ENCODE data around the gene PPL.
"Not testable (repeated sequence)": the region's sequence is repeated elsewhere in the genome, so short reads cannot be mapped to it uniquely, and the experiment has no call there.

Gene PPL

DNA sequence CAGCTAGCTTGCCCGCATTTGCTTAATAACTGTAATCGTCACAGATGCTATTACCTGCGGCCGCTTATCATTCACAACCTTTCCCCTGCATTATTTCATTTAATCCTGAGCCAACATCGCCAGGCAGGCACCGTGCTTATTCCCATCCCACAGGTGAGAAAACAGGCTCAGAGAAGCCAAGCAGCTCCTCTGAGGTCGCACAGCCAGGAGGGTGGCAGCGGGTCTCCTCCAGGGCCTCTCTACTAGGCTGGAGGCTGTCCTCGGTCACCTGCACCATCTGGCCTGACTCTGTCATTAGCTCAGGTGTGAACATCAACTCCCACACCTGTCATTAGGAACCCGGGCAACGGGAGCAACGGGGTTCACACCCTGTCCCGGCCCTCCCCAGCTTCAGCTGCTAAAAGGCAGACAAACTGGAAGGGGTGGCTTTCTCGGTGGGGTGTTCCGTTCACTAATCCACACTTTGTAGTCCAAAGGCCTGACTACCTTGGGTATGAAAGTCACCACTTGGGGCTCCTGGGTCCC lies 3.0 kb downstream of the PPL start:
- DNase-seq = no peak

DNA sequence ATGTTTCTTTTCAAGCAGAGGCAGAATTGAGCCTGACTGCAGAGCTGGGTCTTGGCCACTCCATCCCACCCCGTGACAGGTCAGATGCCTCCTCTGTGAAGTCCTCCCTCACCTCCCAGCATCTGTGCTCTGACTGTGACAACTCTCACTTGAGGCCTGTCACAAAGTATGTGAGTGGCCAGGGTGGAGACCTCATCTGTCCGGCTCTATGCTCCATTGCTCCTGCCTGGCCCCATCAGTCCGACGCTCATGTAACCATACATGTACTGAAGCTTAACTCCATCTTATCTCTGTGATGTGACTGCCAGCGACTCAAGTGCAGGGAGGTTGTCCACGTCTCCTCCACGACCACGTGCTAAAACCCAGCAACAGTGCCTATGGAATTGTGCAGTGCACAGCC lies 3.5 kb downstream of the PPL start:
- DNase-seq = no peak

DNA sequence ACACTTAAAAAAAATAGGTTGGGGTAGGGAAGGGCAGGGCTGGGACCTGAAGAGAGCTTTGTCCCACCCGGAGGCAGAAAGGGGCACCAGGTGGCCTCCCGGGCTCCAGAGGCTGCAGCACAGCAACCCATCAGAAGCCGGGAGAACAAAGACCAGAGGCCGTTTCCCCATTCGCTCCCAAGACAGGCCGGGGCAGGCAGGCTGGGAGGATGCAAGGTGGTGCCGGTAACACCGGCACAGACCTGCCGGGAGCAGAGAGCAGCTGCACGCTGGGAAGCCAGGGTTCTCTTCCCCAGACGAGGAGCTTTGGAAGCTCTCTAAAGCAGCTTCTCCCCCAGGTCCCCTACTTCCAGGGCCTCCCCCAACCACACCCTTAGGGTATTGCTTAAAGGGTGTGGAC lies 5.6 kb downstream of the PPL start:
- no peak for DNase-seq

DNA sequence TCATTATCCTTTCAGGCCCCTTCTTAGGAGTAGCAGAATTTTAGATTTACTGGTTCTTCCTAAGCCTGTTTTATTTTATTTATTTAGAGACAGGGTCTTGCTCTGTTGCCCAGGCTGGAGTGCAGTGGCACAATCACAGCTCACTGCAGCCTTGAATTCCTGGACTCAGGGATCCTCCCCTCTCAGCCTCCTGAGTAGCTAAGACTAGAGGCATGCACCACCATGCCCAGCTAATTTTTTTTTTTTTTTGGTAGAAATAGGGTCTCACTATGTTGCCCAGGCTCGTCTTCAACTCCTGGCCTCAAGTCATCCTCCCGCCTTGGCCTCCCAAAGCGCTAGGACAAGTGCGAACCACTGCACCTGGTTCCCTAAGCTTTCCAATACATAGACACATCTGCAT lies 7.3 kb downstream of the PPL start:
- not testable (repeated sequence) for DNase-seq

DNA sequence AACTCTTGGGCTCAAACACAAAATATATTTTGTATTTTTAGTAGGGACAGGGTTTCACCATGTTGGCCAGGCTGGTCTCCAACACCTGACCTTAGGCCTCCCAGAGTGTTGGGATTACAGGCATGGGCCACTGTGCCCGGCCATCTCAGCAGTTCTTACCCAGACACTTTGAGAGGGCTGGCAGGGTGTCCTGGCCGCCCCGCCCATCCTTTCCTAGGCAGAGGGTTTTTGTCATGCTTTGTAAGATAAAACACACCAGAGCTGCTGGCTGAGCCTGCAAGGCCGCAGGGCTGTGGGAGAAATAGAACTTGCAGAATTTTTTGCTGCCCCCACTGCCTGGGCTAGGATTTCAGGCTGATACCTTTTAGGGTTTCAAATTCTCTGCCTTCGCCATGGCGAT lies 8.7 kb downstream of the PPL start:
- no peak for DNase-seq

DNA sequence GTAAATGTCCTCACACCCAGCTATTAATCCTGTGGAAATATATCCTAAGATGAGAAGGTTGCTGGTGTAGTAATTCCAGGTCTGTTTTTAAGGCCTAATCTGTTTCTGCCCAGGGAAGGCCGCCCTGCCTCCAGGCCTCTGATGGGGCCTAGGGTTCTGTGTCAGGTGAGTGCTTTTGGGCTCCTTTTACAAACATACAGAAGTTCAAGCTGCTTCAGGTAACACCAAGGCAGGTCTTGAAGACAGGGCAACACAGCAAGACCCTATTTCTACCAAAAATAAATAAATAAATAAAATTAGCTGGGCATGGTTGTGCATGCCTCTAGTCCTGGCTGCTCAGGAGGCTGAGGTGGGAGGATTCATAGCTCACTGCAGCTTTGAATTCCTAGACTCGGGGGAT lies 9.3 kb downstream of the PPL start:
- DNase-seq = no peak

DNA sequence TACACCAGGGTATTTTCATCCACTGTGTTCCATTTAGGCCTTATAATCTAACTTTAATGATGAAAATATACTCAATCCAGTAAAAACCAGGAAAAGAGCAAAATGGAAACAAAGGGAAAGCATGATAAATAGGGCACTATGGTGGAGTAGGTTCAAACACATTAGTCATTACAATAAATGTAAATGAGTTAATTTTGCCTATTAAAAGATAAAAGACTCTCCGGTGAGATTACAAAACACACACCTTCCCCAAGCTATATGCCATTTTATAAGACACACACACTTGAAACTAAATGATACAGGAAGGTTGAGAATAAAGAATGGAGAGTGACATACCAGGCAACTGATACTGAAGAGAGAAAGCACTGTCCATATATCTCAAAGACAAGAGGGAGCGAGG lies 10.0 kb downstream of the PPL start:
- no peak for DNase-seq

DNA sequence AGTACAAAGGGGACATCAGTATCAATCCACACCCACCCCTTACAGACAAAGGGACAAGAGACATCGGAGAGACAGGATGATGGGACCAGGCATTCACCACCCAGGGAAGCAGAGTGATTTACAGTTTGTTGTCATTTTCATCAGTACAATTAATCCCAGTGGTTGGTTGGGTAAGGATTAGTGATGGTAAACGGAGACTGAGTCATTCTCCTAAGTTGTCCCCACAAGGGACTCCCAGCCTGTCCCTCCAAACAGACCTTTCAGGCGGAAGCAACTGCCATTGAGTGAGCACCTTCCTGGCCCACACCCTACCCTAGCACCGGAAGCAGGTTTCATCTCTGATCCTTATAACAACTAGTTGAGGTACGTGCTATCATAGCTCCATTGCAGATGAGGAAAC lies 11.2 kb downstream of the PPL start:
- DNase-seq = no peak

DNA sequence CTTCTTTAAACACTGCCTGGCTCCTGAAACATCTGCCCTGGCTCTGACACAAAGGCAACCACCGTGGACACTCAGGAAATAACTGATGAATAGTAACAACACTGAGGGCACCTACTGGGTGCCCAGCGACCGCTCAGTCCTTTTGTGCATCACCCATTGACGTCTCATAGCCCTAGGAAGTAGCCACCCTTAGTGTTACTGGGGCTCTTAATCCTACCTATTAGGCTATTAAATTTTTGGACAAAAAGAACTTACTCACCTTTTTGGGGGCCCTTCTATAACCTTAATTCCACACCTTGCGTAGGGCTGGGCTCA lies 11.7 kb downstream of the PPL start:
- no peak for DNase-seq

DNA sequence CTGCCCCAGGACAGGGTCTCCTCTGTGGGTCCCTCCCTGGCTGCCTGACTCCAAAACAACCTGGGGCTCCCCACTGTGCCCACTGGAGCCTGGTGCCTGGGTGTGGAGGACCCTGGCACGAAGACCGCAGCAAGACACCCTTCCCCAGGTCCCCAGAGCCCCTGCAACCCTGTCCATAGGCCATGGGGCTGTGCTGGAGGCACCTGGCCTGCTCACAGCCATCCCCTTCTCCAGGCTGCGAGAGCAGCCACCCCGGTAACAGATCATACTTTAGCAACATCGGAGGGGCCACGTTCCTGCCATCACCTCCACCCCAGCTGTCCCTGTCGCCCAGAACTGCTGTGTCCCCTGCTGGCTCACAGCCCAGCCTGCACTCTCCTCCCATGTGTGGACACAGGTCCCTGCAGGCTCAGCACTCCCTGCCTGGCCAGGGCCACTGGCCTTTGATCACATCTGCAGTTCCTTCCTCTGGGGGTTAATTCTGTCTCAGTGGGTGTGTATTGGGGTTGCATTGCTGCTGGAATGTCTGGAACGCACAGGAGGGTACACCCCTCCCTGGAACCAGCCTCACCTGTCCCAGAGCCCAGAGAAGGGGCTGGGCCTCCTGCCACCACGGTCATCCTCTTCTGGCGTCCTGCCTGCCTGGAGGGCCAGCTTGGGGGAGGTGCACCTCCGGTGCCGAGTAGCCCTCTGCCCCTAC lies 12.2 kb downstream of the PPL start:
- DNase-seq = no peak

DNA sequence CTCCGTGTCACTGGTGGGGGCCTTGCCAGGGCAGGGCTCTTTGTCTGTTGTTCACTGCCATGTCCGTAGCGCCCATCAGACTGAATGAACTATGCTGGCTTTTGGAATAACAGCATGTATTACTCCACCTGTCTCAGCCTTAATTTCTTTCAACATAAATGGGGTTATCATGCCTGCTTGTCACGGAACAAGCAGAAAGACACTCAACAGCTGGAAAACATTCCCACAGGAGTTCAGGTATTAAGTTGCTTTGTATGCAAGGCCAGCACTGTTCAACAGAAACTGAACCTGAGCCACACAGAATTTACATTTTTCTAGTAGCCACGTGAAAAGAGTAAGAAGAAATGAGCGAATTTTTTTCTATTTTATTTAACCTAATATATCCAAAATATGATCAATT lies 13.1 kb downstream of the PPL start:
- no peak for DNase-seq

DNA sequence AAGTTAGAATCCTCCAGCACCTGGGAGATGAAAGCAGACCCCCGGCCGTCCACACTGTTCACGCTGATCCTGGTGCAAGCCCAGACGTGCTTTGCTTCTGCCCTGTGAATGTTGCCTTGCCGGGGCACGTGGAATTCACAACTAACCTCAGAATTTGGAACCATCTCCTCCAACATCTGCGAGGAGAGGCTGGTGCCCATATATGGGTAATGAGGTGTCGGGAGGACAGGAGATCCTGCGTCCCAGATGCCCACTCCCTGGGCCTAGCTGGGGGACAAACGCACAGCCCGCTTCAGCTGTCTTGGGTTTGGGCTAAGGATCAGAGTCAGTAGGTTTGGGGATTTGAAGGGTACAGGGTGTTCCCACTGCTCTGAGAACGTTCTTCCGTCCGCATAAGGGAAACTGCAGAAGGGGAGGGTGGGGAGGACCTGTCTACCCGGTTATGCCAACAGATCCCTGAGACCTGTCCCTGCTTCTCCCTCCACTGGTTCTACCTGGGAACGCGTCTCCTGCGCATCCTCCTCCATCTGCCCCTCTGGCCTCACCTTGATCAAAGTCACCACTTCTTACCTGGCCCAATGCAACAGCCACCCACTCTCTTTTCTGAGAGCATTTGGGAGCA lies 14.1 kb downstream of the PPL start:
- no peak for DNase-seq

DNA sequence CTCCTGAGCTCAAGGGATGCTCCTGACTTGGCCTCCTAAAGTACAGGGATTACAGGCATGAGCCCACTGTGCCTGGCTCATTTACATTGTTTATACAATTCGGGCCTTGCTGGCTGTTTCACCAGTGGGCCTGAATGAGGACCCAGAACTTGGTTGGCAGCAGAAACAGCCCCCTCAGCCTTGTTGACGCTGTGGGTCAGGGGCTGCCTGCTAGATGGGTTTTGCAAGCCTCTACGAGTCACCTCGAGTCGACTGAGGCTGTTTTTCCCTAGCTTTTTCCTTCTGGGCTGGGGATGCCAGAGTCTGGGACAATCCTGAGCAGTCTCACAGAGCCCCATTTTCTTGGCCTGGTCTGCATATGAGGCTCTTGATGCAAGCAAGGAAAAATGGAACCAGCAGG lies 16.1 kb downstream of the PPL start:
- DNase-seq = no peak

DNA sequence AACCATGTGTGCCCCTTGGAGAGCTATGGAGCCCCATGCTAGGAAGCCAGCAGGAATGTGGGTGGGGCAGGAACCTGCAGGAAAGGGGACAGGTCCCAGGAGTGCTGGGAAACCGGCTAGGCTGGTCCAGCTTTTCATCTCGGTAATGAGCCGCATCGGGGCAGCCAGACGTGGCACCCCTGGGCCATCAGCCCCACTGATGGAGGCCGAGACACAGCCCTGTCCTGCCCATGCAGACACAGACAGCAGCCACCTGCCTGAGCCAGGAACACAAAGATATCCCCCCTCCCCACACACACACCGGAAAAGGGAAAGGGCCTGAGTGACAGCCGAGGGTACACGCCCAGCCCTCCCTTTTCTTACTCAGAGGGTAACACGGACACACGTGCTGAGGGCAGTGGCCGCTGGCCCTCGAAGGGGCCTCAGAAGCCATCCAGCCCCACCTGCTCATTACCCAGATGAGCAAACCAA lies 18.1 kb downstream of the PPL start:
- DNase-seq = no peak

DNA sequence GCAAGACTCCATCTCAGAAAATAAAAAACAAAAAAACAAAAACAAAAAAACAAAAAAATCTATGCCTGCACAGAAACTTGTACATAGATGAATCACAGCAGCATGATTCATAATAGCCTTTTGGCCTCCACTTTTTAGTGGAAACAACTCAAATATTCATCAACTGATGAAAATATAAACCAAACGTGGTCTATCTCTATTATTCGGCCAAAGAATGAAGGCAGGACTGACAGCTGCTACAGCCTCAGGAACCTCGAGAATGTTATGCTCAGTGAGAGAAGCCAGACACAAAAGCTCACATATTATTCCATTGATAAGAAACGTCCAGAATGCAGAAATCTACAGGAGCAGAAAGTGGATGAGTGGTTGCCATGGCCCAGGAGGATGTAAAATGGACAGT lies 19.8 kb downstream of the PPL start:
- DNase-seq = no peak

DNA sequence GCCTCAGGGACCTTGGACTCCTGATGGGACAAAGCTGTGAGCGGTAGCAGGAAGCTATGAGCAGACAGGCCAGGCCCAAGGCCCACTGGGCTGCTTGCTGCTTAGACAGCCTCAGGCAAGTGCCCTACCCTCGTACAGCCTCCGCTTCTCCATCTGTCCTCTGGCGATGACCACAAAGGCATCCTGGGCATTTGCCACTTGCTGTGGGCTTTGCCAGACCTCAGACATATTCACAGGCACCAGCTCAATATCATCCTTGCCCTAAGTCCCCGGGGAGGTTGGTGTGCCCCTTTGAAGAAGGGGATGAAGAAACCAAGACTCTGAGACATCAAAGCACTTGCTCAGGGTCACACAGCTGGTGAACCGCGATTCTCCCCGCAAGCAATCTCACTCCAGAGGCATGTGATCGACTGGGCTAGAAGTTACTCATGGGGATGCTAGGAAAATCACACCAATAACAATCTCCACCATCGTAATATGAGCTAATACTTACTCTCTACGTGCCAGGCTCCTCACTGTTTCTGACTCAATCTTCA lies 21.7 kb downstream of the PPL start:
- DNase-seq = no peak

DNA sequence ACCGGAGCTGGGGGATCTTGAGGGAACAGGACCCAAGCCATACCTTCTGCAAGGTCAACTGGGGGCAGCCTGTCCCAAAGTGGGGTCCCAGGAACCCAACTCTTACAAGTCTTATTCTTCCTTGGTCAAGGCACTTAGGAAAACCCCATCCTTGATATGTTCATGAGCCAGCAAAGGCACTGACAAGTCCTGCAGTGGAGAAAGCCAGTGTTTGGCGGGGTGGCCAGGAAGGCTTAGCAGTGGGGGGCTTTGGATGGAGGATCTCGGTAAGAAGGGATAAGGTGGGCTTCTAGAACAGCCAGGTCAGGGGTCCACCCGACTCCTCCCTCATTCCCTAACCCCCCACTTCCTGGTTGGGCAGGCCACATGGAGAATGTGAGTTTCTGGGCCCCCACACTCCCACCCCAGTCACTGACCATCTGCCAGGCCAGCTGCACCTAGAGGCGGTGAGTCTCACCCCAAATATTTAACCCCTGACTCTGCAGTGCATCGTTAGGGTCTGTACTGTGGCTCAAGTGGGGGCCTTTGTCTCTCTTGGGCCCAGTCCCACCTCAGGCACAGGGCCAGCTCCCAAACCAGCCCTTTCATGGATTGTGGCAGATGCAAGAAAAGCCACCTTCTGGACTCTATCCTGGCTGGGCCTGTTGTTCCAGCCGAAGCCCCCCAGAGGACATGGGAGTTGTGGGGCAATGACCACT lies 22.3 kb downstream of the PPL start:
- no peak for DNase-seq

DNA sequence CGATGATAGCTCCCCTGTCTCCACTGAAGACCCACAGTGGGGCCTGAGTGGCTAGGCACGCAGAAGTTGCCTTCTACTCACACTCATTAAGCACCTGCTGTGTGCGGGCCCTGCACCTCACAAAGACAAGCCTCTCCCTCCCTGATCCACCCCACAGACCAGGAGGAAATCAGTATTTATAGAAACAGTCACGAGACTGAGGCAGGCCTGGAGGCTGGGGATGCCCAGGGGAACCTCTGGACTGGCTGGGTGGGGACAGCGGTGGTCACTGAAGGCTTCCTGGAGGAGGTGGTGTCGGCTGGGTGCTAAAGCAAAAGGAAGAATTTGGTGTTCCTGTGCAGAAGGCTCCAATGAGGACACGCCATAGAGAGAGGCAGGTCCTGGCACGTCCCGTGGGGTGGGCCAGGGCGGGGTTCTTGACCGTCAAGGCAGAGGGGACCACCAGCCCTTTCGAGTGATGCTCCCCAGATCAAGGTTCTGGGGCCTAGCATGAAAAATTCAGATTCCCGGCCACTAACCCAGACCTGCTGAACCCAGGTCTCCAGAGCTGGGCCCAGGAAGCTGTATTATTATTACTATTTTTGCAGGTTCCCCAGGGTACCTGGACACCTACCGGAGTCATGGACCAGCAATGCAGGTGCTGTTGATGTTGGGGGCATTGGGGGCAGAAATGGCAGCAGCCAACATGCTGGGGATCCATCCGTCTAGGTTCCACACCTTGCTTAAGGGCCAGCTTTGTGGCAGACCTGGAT lies 23.0 kb downstream of the PPL start:
- DNase-seq = no peak

DNA sequence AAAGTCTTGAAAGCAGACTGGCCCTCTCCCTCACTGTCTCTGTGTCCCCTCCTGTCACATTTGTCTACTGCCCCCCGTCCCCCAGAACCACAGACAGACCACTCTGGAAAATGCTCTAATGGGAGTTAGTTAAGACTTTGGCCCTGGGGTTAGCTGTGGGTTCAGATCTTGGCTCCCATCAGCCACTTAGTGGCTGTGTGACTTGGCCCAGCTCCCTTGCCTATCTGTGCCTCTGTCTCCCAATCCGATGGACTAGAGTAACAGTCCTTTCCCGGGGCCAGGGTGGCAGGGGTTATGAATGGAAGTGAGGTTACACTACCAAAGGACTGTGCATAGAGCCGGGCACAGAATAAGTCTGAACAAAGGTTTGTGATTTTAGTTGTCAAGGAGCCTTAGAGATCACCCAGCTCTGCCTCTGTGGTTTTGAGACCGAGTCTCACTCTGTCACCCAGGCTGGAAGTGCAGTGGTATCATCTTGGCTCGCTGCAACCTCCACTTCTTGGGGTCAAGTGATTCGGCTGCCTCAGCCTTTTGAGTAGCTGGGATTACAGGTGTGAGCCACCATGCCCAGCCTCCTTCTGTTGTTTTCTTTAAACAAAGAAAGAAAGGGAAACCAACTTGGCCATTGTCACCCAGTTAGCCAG lies 23.7 kb downstream of the PPL start:
- no peak for DNase-seq

DNA sequence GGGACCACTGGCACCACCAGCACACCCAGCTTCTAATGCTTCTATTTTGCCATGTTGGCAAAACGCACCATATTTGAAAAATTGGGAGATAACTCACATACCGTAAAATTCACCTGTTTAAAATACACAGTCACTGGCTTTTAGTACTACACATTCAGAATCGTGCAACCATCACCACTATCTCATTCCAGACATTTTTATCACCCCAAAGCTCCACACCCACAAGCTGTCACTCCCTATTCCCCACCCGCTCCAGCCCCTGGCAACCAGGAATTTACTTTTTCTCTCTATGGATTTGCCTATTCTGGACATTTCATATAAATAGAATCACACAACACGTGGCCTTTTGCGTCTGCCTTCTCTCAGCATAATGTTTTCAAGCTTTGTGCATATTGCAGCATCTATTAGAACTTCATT lies 25.0 kb downstream of the PPL start:
- no peak for DNase-seq

DNA sequence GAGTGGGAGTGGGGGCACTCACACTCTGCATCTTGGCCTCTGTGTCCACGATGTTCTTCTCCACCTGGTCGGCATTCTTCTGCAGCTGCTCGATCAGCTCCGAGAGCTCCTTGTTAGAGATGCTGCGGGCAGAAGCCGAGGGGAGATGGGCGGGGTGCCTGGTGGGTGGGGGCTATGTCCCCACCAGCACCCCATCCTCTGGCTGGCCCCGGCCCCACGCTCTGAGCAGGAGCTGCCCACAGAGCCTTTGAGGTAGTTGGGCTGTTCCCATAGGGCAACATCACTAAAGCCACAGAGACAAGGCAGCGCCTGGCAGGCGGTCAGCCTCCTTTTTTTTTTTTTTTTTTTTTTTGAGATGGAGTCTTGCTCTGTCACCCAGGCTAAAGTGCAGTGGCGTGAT lies 26.1 kb downstream of the PPL start:
- no peak for DNase-seq

DNA sequence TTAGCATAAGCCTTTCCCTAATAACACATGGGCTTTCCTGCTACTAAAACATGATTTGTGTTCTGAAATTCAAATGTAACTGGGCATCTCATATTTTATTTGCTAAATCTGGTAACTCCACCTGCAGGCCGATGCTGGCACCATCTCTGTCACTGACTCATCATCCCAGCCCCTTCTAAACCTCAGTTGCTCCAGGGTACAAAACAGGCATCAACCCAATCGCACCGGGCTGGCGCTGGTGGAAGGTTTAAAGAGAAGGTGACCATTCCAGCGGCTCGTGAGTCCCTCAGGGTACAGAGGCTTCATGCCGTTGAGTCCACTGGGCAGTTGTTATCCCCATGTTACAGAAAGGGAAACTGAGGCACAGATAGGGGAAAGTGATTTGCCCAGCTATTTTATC lies 27.1 kb downstream of the PPL start:
- no peak for DNase-seq

All from activated gamma-delta T cell treated with Interleukin-2 at 50 U/mL for 16 hours (primary cell).